Osteoblast (primary cell): ENCODE measurements around the gene KIF23. TPM values are rescaled to one million over a fixed set of nuclear protein-coding genes. Genes with fewer than 3 reads are reported as not detected.

Source experiments
- DNase-seq: peaks from one replicate; pipeline ENCODE4 v3.0.0; 2011; ENCODE audit warnings: low spot score, mixed read lengths; ENCODE audit not compliant: insufficient read length; ENCODE audit errors: missing footprints
- H2AFZ ChIP-seq: 2 replicates; pipeline ENCODE4 v1.6.0; 2011; ENCODE audit warnings: mild to moderate bottlenecking, low read length
- H3K27ac ChIP-seq: 2 replicates; pipeline ENCODE4 v1.5.1; 2011; ENCODE audit warnings: mild to moderate bottlenecking, low read depth, low read length, moderate library complexity
- H3K27me3 ChIP-seq: 2 replicates; pipeline ENCODE4 v1.6.0; 2012; ENCODE audit warnings: mild to moderate bottlenecking, control low read depth, inconsistent platforms, low read length, moderate library complexity; ENCODE audit not compliant: insufficient read depth
- H3K36me3 ChIP-seq: 2 replicates; pipeline ENCODE4 v1.5.1; 2011; ENCODE audit warnings: mild to moderate bottlenecking, low read length, control low read depth, moderate library complexity; ENCODE audit not compliant: insufficient read depth
- H3K4me1 ChIP-seq: 2 replicates; pipeline ENCODE4 v1.5.1; 2011; ENCODE audit warnings: mild to moderate bottlenecking, low read length, control low read depth, moderate library complexity; ENCODE audit not compliant: insufficient read depth
- H3K4me2 ChIP-seq: 2 replicates; pipeline ENCODE4 v1.6.0; 2011; ENCODE audit warnings: mild to moderate bottlenecking, low read length; ENCODE audit not compliant: insufficient read depth
- H3K4me3 ChIP-seq: fragments of 200-600 bp; sonication (generic); 3 replicates; pipeline ENCODE4 v1.5.1; 2012; ENCODE audit warnings: mild to moderate bottlenecking, low read length, inconsistent platforms; ENCODE audit not compliant: insufficient read depth
- H3K79me2 ChIP-seq: 2 replicates; pipeline ENCODE4 v1.6.0; 2012; ENCODE audit warnings: mild to moderate bottlenecking, low read length, control low read depth, inconsistent platforms; ENCODE audit not compliant: insufficient read depth
- H3K9me3 ChIP-seq: 2 replicates; pipeline ENCODE4 v1.5.1; 2011; ENCODE audit warnings: low read depth, low read length, control low read depth
- H4K20me1 ChIP-seq: 2 replicates; pipeline ENCODE4 v1.6.0; 2012; ENCODE audit warnings: mild to moderate bottlenecking, low read length, control low read depth; ENCODE audit not compliant: insufficient read depth
- CTCF ChIP-seq: IDR thresholded peaks from 2 replicates; pipeline ENCODE4 v1.5.1; 2011; ENCODE audit warnings: mild to moderate bottlenecking, low read depth, low read length, moderate library complexity; ENCODE audit errors: extremely low read depth
- total RNA-seq: library from RNA; depleted of rRNA; stranded (reverse); fragments of >200 nt; gene quantifications from 2 replicates; pipeline ENCODE4 v1.2.3, GENCODE V29; 2012

Gene KIF23
- total RNA-seq, 1 donor: 8.3 TPM

DNA sequence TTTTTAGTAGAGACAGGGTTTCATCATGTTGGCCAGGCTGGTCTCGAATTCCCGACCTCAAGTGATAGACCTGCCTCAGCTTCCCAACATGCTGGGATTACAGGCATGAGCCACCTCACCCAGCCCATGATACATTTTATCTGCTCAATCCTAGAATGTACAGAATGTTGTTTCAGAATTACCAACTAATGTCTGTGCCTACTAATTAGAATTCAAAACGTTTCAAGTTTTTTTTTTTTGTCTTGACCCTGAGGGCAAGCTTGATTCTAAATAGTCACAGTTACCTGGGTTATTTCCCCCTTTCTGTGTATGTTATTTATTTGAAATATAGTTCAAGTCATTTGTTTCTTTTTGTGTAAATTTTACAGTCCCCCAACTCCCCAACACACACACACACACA is 5.3 kb upstream of the KIF23 start:
- no peak for TF ChIP-seq CTCF
- H3K36me3 ChIP-seq: no peaks in the 10 kb centered on the region
- H4K20me1 ChIP-seq: peaks cover 20% of the 10 kb centered on the region
- peaks cover 21% of the 10 kb centered on the region for H3K4me1 ChIP-seq
- H3K27me3 ChIP-seq: no peaks in the 10 kb centered on the region
- DNase-seq: no peak
- H3K79me2 ChIP-seq: peaks cover 80% of the 10 kb centered on the region
- no peaks in the 10 kb centered on the region for H3K9me3 ChIP-seq
- no peak overlapping the region for H3K4me3 ChIP-seq
- H3K27ac ChIP-seq: no peak overlapping the region
- no peak overlapping the region for H2AFZ ChIP-seq
- H3K4me2 ChIP-seq: no peak overlapping the region

DNA sequence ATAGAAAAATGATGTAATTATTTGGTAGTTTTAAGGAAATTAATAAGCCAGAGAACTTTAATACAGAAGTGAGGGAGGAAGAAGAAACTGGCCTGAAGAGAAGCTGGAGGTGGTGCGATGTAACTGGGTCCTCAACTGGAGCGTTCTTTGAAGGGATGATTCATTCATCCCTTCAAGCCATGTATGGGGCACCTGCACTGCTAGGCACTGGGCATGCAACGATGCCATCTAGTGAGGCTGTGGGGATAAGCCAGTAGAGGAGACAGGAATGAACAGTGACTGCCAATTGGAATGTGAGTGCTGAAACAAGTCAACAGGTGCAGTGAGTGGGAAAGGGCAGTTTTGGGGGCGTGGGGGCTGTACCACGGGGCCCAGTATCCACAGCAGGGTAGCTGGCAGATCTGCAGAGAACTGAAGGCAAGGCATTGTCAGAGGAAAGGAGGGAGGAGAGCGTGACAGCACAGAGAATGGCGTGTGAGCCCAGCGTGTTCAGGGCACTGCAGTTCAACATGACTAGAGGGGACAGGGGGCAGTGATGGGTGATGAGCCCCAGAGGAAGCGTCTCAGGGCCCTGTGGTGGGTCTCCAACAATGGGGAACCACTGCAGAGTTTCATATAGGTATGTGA is 3.8 kb upstream of the KIF23 start:
- Histone ChIP-seq H3K27ac (no peak overlapping the region), H3K4me3 (no peak overlapping the region), H4K20me1 (peaks cover 20% of the 10 kb centered on the region), H3K27me3 (no peaks in the 10 kb centered on the region), H2AFZ (no peak overlapping the region), H3K9me3 (no peaks in the 10 kb centered on the region), H3K4me1 (peaks cover 19% of the 10 kb centered on the region), H3K79me2 (peaks cover 77% of the 10 kb centered on the region), H3K4me2 (no peak overlapping the region), H3K36me3 (no peaks in the 10 kb centered on the region)
- DNase-seq: no peak
- peak; percentile 46 for TF ChIP-seq CTCF

DNA sequence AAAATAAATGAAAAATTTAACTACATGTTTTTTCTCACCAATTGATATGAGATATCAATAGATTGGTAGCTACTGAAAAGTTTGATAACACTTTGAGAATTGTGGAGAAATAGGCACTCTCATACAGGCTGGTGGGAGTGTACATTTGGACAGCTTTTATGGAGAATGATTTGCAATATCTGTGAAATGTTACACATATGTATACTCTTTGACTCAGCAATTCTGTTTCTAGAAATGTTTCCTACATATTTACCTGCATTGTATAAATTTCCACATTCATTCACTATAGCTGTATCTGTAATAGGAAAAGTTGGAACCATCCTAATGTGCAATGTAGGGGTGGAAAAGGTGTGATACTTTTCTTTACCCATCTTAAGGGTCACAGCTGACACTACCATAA is 1.9 kb upstream of the KIF23 start:
- H3K4me3 ChIP-seq: no peak overlapping the region

DNA sequence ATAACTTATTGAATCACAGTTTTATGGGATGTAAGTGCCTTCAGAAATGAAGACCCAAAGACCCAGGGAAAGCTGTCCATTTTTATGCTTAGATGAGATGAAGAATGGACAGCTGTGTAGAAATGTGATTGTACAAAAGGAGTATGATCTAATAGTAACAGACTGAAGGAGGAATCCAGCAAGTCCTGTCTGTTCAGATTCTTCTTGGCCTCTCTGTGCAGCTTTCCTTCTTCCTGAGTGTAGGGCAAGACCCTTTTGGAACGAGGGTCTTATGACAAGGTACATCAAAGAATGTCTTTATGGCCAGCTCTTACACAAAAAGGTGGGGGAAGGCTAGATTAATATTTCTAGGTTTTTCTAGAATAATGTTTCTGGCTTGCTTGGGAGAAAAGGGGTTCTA is 1.4 kb upstream of the KIF23 start:
- Histone ChIP-seq H3K27ac (no peak overlapping the region), H2AFZ (no peak overlapping the region), H3K36me3 (no peaks in the 10 kb centered on the region), H3K27me3 (no peaks in the 10 kb centered on the region), H4K20me1 (peaks cover 20% of the 10 kb centered on the region), H3K4me3 (peak overlapping the region; percentile 2), H3K79me2 (peaks cover 85% of the 10 kb centered on the region), H3K4me2 (peak overlapping the region; percentile 92), H3K4me1 (peaks cover 34% of the 10 kb centered on the region), H3K9me3 (no peaks in the 10 kb centered on the region)
- no peak for TF ChIP-seq CTCF
- DNase-seq: no peak

More for the DNA sequence above, 1.9 kb upstream of the KIF23 start:
- peaks cover 85% of the 10 kb centered on the region for H3K79me2 ChIP-seq
- no peaks in the 10 kb centered on the region for H3K9me3 ChIP-seq
- H2AFZ ChIP-seq: no peak overlapping the region
- no peak overlapping the region for H3K27ac ChIP-seq
- no peak for DNase-seq
- H3K4me2 ChIP-seq: peak overlapping the region; percentile 92
- no peaks in the 10 kb centered on the region for H3K36me3 ChIP-seq
- peaks cover 20% of the 10 kb centered on the region for H4K20me1 ChIP-seq
- H3K27me3 ChIP-seq: no peaks in the 10 kb centered on the region
- TF ChIP-seq CTCF: no peak
- H3K4me1 ChIP-seq: peaks cover 29% of the 10 kb centered on the region
